DMS79 treated with DMSO at 0.1 percent for 48 hours (cell line): ENCODE measurements around the gene LAG3.
"Not testable (repeated sequence)": the region's sequence is repeated elsewhere in the genome, so short reads cannot be mapped to it uniquely, and the experiment has no call there.

ENCODE experiments used
- DNase-seq: peaks from one replicate; lab custom pipeline; 2025; lab: John Stamatoyannopoulos, UW

LAG3 gene

DNA sequence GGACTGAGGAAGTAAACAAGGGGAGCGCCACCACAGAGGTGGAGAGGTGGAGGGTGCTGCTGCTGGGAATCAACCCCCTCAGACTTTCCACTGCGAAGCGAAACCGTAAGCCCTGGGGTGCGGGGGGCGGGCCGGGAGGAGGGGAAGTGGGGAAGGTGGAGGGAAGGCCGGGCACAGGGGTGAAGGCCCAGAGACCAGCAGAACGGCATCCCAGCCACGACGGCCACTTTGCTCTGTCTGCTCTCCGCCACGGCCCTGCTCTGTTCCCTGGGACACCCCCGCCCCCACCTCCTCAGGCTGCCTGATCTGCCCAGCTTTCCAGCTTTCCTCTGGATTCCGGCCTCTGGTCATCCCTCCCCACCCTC is at the start of gene LAG3:
TSS of gene LAG3 (plus strand) at position 190 of the 365 bp plus-strand sequence. CDS start 333 bp downstream, outside the sequence.
- no peak for DNase-seq

GRCh38 chr12:6722863-6723262 is 49.5 kb upstream of the LAG3 start:
- DNase-seq: no peak

GRCh38 chr12:6723607-6724408 is 48.5 kb upstream of the LAG3 start, which contains the start of gene COPS7A:
Gene COPS7A, plus strand, starts transcription at chr12:6724046. Its CDS starts 611 bp downstream, at chr12:6724657.
- DNase-seq: peak; percentile 99

- peak; percentile 44 for DNase-seq
Measured at GRCh38 chr12:6724409-6724797, 47.9 kb upstream of the LAG3 start.

- no peak for DNase-seq
Measured at GRCh38 chr12:6725350-6725749, 47.0 kb upstream of the LAG3 start.

- no peak for DNase-seq
Measured at GRCh38 chr12:6729186-6729585, 43.1 kb upstream of the LAG3 start.

- DNase-seq: no peak
Measured at GRCh38 chr12:6730169-6730568, 42.2 kb upstream of the LAG3 start.

DNA sequence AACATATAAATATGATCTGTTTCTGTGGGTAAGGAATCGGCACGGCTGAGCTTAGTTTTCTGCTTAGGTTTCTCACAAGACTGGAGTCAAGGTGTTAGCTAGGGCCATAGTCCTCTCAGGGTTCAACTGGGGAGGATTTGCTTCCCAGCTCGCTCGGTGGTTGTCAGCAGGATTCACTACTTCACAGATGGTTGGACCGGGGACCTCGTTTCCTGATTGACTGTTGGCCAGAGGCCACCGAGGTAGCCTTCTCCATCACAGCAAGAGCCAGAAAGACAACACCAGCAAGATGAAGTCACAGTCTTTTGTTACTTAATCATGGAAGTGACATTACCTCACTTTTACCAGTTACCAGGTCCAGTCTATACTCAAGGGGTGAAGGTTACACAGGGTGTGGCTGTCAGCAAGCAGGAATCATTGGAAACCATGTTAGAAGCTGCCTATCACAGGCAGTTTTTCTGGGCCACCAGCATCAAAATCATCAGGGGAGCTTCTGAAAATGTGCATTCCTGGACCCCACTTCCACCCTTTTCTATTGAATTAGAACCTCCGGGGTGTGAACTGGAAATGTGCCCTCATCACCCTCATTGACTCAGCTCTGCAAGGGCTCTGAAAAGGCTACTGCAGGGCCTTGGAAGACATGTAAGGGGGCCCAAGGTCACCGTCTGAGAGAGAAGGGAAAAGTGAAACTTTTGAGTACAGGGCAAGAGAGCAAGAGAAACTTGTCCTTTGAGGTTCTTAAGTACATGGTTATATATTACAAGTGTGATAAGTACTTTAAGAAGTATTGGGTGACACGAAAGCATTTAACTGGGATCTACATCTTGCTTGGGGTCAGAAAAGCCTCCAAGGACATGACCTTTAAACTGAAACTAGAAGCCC is 37.6 kb upstream of the LAG3 start:
- no peak for DNase-seq

DNA sequence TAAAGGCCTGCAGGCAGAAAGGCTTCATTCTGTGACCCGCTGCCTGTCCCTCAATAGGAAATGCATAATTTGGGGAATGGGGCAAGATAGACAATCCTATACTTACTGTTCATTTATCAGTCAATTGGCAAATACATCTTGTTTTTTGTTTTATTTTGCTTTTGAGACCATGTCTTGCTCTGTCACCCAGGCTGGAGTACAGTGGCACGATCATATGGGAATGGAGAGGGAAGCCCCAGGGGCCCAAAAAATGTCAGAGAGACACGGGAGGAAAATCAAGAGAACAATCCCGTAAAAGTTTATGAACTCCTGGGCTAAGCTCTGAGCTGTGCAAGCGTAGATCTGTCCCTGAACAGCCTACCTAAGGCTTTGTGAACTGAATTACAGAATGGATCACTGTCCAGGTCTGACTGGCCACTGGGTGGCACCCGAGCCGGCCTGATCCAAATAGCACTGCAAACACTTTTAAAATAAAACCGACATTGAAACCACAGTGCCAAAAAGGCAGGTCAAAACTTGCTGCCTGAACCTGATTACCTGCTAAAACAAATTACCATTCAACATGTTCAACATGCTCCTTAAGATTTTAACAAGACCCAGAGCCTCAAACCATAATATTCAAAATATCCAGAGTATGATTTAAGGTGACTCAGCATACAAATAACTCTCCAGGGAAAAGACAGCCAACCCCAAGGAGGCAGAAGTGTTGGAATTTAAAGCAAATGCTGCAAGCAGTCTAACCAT is 36.7 kb upstream of the LAG3 start:
- DNase-seq: peak; percentile 90

GRCh38 chr12:6736754-6737153 is 35.6 kb upstream of the LAG3 start:
- DNase-seq: no peak

DNA sequence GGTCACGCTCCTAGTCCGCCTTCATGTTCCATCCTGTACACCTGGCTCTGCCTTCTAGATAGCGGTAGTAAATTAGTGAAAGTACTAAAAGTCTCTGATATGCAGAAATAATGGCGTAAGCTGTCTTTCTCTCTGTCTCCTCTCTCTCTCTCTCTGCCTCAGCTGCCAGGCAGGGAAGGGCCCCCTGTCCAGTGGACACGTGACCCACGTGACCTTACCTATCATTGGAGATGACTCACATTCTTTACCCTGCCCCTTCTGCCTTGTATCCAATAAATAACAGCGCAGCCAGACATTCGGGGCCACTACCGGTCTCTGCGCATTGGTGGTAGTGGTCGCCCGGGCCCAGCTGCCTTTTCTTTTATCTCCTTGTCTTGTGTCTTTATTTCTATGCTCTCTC is 30.2 kb upstream of the LAG3 start:
- DNase-seq: not testable (repeated sequence)

DNA sequence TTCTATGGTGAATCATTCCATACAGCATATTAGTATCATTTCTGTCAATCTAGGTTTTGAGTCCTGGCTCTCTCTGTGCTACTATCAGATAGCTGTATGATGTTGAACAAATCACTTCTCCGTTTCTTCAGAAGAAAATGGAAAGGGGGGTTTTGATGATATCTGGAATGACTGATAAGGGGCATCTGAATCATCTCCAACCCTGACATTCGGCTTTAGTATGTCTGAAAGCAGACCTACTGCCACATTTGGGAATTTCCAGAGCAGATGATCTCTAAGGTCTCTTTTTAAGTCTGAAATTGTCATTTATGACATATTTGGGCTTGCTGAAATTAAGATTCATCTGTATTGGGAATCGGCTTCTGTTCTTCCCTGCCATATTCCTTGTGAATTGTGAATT is 29.5 kb upstream of the LAG3 start:
- no peak for DNase-seq

DNA sequence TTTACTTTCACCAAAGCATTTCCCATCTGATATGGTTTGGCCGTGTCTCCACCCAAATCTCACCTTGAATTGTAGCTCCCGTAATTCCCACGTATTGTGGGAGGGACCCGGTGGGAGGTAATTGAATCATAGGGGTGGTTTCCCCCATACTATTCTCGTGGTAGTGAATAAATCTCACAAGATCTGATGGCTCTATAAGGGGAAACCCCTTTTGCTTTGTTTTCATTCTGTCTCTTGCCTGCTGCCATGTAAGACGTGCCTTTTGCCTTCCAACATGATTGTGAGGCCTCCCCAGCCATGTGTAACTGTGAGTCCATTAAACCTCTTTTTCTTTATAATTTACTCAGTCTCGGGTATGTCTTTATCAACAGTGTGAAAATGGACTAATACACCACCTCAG is 29.0 kb upstream of the LAG3 start:
- not testable (repeated sequence) for DNase-seq

DNA sequence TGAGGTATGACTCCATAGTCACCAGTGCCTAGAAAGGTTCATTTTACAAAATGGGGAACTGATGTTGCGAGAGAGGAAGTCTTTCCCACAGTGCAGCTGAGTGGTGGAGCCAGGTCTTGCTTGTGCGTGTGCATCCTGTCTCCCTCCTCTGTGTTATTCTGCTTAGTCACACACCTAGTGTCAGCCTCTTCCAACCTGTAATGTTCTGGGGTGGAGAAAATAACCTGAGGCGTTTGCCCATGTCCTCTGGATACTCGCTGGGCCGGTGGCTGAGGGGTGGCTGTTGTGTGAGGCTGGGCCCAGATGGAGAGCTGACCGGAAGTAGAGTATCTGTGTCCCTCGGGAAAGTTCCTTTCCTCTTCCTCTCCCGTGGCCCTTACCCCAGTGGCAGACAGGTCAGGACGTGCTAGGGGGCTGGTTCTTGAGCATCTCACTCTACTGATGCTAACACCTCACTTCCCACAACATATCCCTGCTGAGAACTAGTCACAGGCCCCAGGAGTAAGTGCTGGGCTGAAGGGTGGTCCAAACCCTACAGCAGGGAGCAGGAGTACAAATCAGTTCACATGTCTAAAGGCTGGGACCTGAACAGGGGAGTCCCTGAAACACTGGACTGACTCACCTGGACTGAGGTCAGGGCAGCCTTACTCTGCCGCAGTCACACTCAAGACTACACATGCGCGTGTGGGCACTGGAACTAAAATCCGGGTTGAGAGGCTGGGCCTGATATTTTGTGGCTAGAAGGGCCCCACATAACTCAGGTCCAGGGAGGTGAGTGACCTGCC is 26.4 kb upstream of the LAG3 start:
- DNase-seq: no peak

DNA sequence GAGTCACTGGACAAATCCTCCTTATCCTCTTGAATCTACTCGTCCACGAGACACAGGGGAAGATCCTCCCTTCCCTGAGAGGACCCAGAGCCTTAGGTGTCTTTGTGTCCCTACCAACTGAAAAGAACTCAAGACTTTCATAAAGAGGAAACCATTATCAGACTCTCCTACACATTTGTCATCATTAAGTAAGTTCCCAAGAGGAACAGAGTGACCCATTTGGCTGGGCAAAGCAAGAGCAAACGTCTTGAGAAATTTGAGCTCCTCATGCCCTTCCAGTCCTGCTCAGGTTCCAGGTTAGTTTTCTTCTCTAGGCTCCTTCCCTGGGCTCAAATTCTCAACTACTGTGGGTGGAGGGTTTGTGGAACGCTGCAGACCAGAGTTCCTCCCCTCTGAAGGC is 25.1 kb upstream of the LAG3 start:
- DNase-seq: no peak

DNA sequence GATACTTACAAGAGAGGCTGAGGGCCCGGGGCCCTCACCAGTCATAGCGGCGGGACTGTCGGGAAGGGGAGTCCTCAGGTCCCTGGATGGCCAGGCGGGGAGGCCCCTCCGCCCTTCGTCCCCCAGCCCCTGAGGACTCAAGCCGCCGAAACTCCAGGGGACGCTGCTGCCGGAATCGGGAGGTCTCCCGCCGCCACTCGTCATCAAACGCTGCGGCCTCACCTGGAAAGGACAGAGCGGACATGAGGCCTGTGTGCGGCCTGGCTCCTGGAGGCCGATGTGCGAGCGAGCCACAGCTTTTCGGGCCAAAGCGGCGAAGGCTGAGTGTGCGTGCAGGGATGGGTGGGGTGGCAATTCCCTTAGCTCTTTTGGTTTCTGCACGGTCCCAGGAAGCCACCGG is 23.6 kb upstream of the LAG3 start:
- no peak for DNase-seq

DNA sequence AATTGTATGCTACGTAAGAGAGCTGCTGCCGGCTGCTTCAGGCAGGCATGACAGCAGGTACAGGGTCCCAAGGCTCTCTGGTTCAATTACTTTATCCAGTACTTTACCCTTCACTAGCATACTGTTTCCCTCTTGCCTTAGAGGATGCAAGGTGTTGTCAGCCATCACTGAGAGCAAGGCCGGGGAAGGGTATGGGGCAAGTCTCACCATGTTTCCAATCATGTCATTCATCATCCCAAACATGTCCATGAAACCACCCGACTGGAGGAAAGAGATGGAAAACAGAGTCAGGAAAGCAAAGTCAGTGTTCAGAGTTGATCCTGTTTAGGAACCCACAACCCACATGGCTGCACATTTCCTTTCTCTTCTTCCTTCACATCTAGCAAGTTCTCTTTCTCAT is 21.8 kb upstream of the LAG3 start:
- no peak for DNase-seq

GRCh38 chr12:6751767-6752166 is 20.6 kb upstream of the LAG3 start:
- DNase-seq: no peak

- DNase-seq: no peak
Measured at GRCh38 chr12:6752167-6752920, 20.0 kb upstream of the LAG3 start.

- DNase-seq: peak; percentile 97
Measured at GRCh38 chr12:6752921-6753771, 19.2 kb upstream of the LAG3 start, which contains the start of gene MLF2. Gene MLF2, minus strand, starts transcription at chr12:6753141. Its CDS starts 807 bp downstream, at chr12:6752334.
